Immature natural killer cell (primary cell): Measurements from ENCODE around the gene CNBP. TPM values are rescaled to one million over a fixed set of nuclear protein-coding genes. Genes with fewer than 3 reads are reported as not detected.
"Not testable (repeated sequence)": the region's sequence is repeated elsewhere in the genome, so short reads cannot be mapped to it uniquely, and the experiment has no call there.

Source experiments
- DNase-seq, 3 donors: peaks; one replicate each; pipeline ENCODE4 v3.0.0; 2022; ENCODE audit warnings: mixed read lengths in 1 of 3
- H3K27ac Mint-ChIP-seq, 6 donors: one replicate each; pipeline ENCODE4 v1.8.0; 2020; ENCODE audit warnings: mixed read lengths in 6 of 6, mild to moderate bottlenecking in 5 of 6, inconsistent platforms in 4 of 6, moderate library complexity in 3 of 6
- H3K27me3 Mint-ChIP-seq, 3 donors: one replicate each; pipeline ENCODE4 v1.8.0; 2020 to 2021; ENCODE audit warnings: low read depth in 3 of 3, mild to moderate bottlenecking in 3 of 3, mixed read lengths in 3 of 3, moderate library complexity in 3 of 3, inconsistent platforms in 1 of 3
- H3K36me3 Mint-ChIP-seq, 3 donors: one replicate each; pipeline ENCODE4 v1.8.0; 2020; ENCODE audit warnings: mixed read lengths in 3 of 3, inconsistent platforms in 2 of 3, mild to moderate bottlenecking in 2 of 3
- H3K4me1 Mint-ChIP-seq, 2 donors: one replicate each; pipeline ENCODE4 v1.8.0; 2020; ENCODE audit warnings: inconsistent platforms in 2 of 2, mild to moderate bottlenecking in 2 of 2, mixed read lengths in 2 of 2, moderate library complexity in 1 of 2
- H3K4me3 Mint-ChIP-seq, 5 donors: one replicate each; pipeline ENCODE4 v1.8.0; 2020; ENCODE audit warnings: mild to moderate bottlenecking in 5 of 5, mixed read lengths in 5 of 5, inconsistent platforms in 3 of 5, moderate library complexity in 3 of 5
- H3K9me3 Mint-ChIP-seq, 6 donors: one replicate each; pipeline ENCODE4 v1.8.0; 2020; ENCODE audit warnings: mild to moderate bottlenecking in 6 of 6, mixed read lengths in 6 of 6, inconsistent platforms in 4 of 6, moderate library complexity in 3 of 6
- polyA plus RNA-seq, 3 donors: library from polyadenylated mRNA; unstranded; fragments of 300-500 nt; fragmentation: Illumina TruSeq; gene quantifications; one replicate each; pipeline ENCODE4 v1.2.3, GENCODE V29; 2021

The CNBP gene
- polyA plus RNA-seq, 3 donors from 2014 or later, result 728 to 1,257 (median 878) TPM

DNA sequence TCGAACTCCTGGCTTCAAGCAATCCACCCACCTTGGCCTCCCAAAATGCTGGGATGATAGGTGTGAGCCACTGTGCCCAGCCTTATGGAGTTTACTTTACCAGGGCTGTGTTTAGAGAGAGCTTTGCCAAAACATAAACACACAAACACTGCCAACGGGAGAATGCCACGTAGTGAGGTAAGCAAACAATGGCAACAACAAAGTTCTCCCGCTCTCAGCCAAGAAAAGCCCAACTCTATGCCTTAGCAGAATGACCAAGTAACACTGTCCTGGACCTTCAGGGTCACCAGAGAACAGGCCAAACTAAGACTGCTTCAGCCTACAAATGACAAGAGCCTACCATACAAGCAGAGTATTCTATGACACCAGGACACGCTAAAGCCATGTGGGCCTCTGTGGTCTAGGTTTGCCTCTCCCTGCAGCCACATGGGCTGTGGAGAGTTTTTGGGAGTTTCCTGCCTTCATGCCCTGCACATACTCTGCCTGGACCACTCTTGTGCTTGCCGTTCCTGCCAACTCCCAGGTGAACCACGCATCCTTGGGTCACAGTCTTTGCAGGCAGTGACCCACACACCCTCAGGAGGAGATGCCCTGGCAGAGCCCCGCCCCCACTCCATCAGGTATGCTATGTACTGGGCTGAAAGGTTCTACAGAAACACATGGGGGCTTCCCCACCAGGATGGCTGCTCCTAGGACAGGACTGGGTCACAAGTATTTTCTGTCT is 21.6 kb upstream of the CNBP start:
- H3K27ac Mint-ChIP-seq, result no peak overlapping the region
- no peak for DNase-seq
- no peak overlapping the region for H3K4me3 Mint-ChIP-seq
- H3K4me1 Mint-ChIP-seq, result no peaks in the 10 kb centered on the region
- peaks cover 0 to 2% (median 2%) of the 10 kb centered on the region in 3 donors for H3K27me3 Mint-ChIP-seq
- H3K36me3 Mint-ChIP-seq, result no peaks in the 10 kb centered on the region
- no peaks in the 10 kb centered on the region for H3K9me3 Mint-ChIP-seq

DNA sequence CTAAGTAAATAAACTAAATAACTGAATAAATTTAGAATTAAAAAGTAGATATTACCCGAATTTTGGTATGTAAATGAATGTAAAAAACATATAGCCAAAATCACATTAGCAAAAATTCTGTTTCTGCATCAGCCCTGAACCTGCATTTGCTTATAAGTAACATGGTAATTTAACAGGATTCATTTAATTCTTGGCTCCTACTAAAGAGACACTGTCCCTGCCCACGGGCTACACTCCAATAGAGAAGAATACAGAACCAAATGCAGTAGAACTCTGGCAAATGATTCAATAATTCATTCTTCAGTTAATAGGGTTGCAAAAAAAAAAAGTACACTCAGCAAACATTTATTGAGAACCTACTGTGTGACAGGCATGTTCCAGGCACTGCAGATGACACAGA is 20.8 kb upstream of the CNBP start:
- Mint-ChIP-seq H3K27me3 (no peaks in the 10 kb centered on the region), H3K36me3 (no peaks in the 10 kb centered on the region), H3K9me3 (no peaks in the 10 kb centered on the region), H3K27ac (no peak overlapping the region), H3K4me3 (no peak overlapping the region), H3K4me1 (no peaks in the 10 kb centered on the region)
- no peak for DNase-seq

DNA sequence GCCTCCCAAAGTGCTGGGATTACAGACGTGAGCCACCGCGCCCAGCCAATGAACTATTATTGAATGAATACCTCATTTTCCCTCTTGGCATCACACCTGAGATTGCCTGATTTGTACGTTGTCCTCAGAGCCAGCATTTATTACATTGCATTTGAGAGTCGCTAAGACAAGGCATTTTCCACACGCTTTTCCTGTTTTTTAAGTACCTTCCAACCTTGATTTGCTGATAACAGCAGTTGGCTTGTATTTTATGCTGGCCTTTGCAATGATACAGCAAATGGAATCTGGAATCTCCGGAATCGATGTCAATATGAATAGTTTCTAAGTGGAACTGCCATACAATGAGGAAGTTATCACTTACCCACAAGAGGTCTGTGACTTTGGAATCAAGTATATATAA is 15.7 kb upstream of the CNBP start:
- no peak for DNase-seq
- Mint-ChIP-seq H3K4me3 (no peak overlapping the region), H3K27ac (no peak overlapping the region), H3K9me3 (no peaks in the 10 kb centered on the region), H3K36me3 (no peaks in the 10 kb centered on the region), H3K4me1 (no peaks in the 10 kb centered on the region), H3K27me3 (no peaks in the 10 kb centered on the region)

DNA sequence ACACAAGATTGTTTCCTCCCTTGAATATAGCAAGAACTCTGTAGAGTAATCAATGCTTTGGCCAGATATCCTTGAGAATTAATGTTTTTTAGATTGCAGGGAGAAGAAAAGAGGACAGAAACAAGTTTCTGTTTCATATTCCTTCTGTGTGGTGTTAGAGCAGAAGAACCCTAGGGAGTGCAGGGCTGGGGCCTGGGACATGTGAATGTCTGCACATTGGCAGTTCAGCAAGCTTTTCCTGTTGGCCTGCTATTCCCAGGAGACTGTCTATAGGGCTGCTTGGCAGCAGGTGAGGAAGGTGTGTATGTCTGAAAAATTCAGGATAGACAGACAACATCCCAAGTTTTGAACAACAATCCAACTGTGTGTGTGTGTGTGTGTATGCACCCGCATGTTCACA is 13.6 kb upstream of the CNBP start:
- DNase-seq, result no peak
- Mint-ChIP-seq H3K27me3 (no peaks in the 10 kb centered on the region), H3K36me3 (no peaks in the 10 kb centered on the region), H3K4me3 (no peak overlapping the region), H3K4me1 (no peaks in the 10 kb centered on the region), H3K27ac (peak overlapping the region in 1 of 6 donors; percentile 46), H3K9me3 (no peaks in the 10 kb centered on the region)

DNA sequence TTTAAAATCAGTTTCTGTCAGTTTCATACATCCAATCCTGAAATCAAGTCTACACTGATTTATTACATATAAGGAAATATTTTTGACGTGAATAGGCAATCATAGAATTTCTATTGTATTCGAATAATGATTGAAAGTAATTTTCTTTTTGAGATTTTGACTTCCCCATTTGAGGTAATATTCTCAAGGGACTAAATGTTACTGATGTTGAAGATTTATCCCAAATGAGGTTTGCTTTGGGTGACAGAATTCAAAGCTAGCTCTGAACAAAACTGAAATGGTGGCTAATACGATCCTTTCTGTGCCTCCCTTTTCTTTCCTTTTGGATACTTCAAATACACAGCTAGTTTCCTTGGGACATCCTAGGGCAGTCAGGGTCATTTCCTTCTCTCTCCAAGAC is 12.9 kb upstream of the CNBP start:
- H3K36me3 Mint-ChIP-seq, result no peaks in the 10 kb centered on the region
- no peaks in the 10 kb centered on the region for H3K4me1 Mint-ChIP-seq
- no peaks in the 10 kb centered on the region for H3K9me3 Mint-ChIP-seq
- H3K27me3 Mint-ChIP-seq, result no peaks in the 10 kb centered on the region
- H3K27ac Mint-ChIP-seq, result no peak overlapping the region
- no peak for DNase-seq
- H3K4me3 Mint-ChIP-seq, result no peak overlapping the region

DNA sequence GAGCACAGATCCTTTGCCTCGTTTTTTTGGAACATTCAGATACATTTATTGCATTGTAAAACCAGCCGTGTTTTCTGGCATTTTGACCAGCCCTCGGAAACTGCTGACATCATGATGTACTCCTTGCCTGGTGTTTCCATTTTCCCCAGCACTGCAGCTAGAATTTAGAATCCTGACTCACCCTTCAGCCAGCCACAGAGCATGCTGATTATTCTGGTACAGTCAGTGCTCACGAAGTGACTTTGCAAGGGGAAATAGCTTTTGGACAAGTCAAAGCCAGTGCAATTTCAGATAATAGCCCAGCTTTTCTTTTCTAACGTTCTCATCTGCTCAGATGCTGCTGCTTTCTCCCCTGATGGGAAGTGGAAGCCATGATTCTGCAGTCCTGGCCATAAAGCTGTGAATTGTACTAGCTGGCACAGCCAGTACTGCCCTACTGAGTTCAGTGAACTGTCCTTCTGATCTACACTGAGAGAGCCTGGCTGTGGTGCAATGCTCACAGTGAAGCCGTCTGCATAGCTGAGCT is 12.1 kb upstream of the CNBP start:
- Mint-ChIP-seq H3K9me3 (no peaks in the 10 kb centered on the region), H3K27ac (no peak overlapping the region), H3K4me3 (no peak overlapping the region), H3K36me3 (no peaks in the 10 kb centered on the region), H3K4me1 (no peaks in the 10 kb centered on the region), H3K27me3 (no peaks in the 10 kb centered on the region)
- no peak for DNase-seq

DNA sequence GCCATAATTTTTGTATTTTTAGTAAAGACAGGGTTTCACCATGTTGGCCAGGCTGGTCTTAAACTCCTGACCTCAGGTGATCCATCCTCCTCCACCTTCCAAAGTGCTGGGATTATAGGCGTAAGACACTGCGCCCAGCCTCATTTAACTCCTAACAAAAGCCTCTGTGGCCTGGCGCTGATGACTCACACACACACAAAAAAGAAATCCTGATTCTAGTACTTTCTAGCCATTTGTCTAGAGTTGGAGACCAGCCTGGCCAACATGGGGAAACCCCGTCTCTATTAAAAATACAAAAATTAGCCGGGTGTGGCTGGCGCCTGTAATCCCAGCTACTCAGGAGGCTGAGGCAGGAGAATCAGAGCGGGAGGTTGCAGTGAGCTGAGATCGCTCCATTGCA is 6.1 kb upstream of the CNBP start:
- not testable (repeated sequence) for H3K27me3 Mint-ChIP-seq, H3K27ac Mint-ChIP-seq, H3K4me3 Mint-ChIP-seq, H3K36me3 Mint-ChIP-seq, H3K9me3 Mint-ChIP-seq, DNase-seq, H3K4me1 Mint-ChIP-seq

DNA sequence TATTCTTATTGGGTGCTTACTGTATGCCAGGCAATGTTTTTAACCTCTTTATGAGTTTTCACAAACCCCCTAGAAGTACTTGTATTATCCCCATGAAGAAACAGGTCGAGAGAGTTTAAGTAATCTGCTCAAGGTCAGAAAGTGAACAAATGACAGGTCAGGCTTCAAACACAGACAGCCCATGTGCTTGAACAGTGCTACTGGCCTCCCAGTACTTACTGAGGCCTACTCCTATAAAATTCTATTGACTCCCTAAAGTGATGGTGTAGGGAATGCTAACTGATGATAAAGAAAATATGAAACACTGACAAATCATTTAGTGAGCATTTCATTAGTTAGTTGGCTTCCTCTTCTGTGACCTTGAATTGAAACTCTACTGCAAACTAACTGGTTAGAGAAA is 4.2 kb upstream of the CNBP start:
- no peak overlapping the region for H3K4me3 Mint-ChIP-seq

DNA sequence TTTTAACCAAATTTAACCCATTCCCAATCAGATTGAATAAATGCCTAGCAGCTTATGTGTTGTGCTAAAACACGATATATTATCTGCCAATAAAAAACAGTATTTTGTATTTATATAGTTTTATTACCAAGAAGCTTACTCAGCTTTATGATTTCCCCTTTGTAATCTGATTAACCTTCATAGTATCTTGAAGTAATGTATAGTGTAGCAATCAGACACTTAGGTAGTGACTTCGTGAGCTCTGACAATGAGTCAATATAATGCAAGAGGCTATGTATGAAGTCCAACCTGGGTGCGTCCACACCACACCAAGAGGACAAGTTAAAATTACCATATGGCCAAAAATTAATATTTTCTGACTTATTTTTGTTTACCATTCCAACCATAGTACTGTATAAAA is 2.1 kb upstream of the CNBP start:
- peaks cover 10 to 14% (median 13%) of the 10 kb centered on the region in 3 donors for H3K27me3 Mint-ChIP-seq
- H3K36me3 Mint-ChIP-seq, result no peaks in the 10 kb centered on the region
- DNase-seq, result no peak
- peaks cover 27 to 31% of the 10 kb centered on the region in 2 donors for H3K4me1 Mint-ChIP-seq
- H3K27ac Mint-ChIP-seq, result no peak overlapping the region
- peak overlapping the region in 2 of 5 donors; percentile 7 to 46 for H3K4me3 Mint-ChIP-seq
- no peaks in the 10 kb centered on the region for H3K9me3 Mint-ChIP-seq

More for the DNA sequence above, 4.2 kb upstream of the CNBP start:
- Mint-ChIP-seq H3K27ac (no peak overlapping the region), H3K36me3 (no peaks in the 10 kb centered on the region), H3K4me1 (peaks cover 9 to 10% of the 10 kb centered on the region in 2 donors), H3K9me3 (no peaks in the 10 kb centered on the region), H3K27me3 (peaks cover 4 to 7% (median 7%) of the 10 kb centered on the region in 3 donors)
- DNase-seq, result no peak

DNA sequence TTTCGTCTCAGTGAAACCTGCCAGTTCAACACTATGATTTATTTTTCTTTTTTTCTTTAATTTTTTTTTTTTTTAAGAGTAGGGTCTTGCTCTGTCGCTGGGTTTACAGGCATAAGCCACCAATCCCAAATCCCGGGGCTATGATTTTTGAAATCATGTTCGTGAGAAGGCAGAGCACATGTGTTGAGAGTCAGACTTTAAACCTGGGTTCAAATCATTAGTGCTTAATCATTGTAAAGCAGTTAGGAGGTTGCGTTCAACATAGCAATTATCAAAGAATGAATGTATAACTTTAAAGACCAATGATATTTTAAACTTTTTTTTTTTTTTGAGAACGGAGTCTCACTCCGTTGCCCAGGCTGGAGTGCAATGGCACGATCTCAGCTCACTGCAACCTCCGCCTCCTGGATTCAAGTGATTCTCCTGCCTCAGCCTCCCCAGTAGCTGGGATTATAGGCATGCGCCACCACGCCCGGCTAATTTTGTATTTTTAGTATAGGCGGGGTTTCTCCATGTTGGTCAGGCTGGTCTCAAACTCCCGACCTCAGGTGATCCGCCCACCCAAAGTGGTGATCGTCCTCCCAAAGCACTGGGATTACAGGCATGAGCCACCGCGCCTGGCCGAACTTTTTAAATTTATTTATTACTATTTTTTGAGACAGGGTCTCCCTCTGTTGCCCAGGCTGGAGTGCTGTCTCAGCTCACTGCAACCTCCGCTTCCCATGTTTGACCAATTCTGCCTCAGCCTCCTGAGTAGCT is 1.3 kb upstream of the CNBP start:
- peak overlapping the region in 4 of 5 donors; percentile 95 to 97 (median 96) for H3K4me3 Mint-ChIP-seq
- H3K36me3 Mint-ChIP-seq, H3K9me3 Mint-ChIP-seq, DNase-seq: not testable (repeated sequence)
- peaks cover 34 to 39% of the 10 kb centered on the region in 2 donors for H3K4me1 Mint-ChIP-seq
- peak overlapping the region; percentile 40 to 98 (median 96) for H3K27ac Mint-ChIP-seq
- peaks cover 10 to 14% (median 13%) of the 10 kb centered on the region in 3 donors for H3K27me3 Mint-ChIP-seq

DNA sequence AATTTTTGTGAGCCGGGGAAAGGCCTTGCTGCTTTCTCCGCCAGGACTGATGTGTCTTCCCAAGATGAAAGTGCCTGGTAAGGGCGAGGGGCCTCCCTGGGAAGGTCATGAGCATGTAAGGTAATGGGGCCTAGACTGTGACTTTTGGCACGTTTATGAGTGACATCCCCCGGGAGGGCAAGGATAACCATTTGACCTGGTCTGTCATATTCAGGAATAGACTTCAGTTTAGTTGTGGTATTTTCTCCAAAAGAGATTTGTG is 631 bp upstream of the CNBP start:
- H3K4me1 Mint-ChIP-seq, result peaks cover 39 to 44% of the 10 kb centered on the region in 2 donors
- no peaks in the 10 kb centered on the region for H3K9me3 Mint-ChIP-seq
- no peak for DNase-seq
- H3K36me3 Mint-ChIP-seq, result peaks cover 0 to 2% (median 0%) of the 10 kb centered on the region in 3 donors
- H3K4me3 Mint-ChIP-seq, result peak overlapping the region; percentile 95 to 97 (median 95)
- peak overlapping the region; percentile 92 to 98 (median 98) for H3K27ac Mint-ChIP-seq
- peaks cover 10 to 14% (median 13%) of the 10 kb centered on the region in 3 donors for H3K27me3 Mint-ChIP-seq

DNA sequence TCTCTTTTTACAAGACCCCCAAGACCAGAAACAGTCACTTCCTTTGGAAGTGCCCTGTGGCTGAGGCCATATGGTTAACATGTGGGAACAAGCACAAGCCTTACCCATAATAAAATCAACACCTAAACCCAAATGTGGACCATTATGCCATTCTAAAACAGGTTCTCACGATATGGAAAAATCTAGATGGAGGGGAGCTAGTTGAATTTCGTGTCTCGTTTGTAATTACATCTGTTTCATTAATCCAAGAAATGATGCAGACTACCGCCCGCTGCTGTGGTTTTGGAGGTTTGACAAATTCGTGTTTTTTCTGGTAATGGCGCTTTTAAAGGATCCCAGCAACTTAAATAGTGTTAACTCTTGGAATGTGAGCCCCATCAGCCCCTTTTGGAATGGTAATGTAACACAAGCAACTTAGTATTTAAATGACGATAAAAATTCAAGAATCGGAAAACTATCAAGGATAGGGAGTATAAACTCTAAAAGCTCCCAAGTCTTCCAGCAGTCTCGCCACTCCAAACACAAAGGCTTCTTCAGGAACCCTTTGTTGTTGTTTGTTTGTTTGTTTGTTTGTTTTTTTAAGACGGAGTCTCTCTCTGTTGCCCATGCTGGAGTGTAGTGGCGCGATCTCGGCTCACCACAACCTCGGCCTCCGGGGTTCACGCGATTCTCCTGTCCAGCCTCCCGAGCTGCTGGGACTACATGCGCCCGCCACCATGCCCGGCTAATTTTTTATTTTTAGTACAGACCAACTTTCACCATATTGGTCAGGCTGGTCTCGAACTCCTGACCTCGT is 1.1 kb downstream of the CNBP start:
- Mint-ChIP-seq H3K4me3 (peak overlapping the region; percentile 95 to 97 (median 95)), H3K27me3 (peaks cover 10 to 14% (median 13%) of the 10 kb centered on the region in 3 donors), H3K9me3 (no peaks in the 10 kb centered on the region), H3K4me1 (peaks cover 55 to 61% of the 10 kb centered on the region in 2 donors), H3K27ac (peak overlapping the region; percentile 92 to 98 (median 98)), H3K36me3 (peaks cover 0 to 3% (median 0%) of the 10 kb centered on the region in 3 donors)
- DNase-seq, result peak; percentile 51 to 61 (median 57)

DNA sequence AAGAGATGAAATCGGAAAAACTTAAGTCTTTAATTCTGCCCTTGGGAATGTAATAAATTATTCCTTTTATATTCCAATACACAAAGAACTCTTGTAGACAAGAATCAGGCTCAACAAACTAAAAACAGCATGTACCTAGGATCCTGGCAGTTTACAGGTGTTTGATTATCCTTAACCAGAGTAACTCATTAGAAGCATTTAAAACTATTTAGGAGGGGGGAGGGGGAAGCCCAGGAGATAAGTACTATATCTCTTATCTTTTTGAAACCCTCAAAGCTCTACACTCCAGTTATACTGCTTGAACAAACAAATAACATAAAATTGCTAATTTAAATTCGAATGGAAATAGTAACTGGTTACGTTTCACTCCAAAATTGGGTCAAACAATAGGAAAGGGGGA is 1.9 kb downstream of the CNBP start:
- Mint-ChIP-seq H3K9me3 (no peaks in the 10 kb centered on the region), H3K4me3 (peak overlapping the region; percentile 95 to 97 (median 95)), H3K27me3 (peaks cover 10 to 14% (median 13%) of the 10 kb centered on the region in 3 donors), H3K36me3 (peaks cover 0 to 6% (median 0%) of the 10 kb centered on the region in 3 donors), H3K4me1 (peaks cover 62 to 69% of the 10 kb centered on the region in 2 donors), H3K27ac (peak overlapping the region; percentile 92 to 98 (median 98))
- DNase-seq, result no peak
